ENCODE measurements around the gene PLPP4.

Gene PLPP4

DNA sequence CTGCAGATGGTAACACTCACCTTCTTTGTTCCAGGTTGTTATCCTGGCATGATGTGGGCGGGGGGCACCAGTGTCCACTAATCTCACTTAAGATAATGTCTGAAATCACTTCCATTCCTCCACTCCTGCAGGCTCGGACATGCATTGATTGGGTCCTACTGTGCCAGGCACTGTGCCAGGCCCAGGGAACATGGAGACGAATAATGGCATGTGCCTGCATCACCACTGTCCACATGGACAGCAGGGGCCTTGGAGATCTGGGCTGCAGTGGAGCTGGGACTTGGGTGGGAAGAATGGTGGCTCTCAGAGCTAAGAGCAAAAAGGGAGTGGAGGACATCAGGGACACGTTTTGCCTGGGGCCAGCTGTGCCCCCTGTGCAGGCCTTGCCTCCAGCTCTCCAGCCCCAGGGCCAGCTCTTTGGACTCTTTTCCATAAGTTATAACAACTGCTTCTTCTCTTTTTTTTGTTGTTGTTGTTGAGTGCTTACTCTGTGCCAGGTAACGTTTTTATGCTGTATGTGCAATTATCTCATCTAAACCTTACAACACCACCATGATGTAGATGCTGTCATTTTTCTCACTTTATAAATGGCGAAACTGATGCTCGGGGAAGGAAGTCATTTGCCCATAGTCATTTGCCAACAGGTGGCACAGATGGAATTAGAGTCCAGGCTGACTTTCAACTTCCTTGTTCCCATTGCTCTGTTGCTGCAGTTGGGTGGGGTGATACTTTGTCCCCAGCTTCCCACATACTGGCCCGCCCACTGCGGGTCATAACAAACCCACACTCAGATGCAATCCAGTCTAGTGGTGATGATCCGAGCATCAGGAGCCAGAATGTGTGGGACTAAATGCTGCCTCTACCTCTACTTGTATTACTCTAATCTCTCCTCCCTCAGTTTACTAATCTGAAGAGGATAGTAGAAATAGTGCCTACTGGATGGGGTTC, 19.1 kb downstream of the PLPP4 start:
- no peak for DNase-seq
- TF ChIP-seq, protein P1, sequence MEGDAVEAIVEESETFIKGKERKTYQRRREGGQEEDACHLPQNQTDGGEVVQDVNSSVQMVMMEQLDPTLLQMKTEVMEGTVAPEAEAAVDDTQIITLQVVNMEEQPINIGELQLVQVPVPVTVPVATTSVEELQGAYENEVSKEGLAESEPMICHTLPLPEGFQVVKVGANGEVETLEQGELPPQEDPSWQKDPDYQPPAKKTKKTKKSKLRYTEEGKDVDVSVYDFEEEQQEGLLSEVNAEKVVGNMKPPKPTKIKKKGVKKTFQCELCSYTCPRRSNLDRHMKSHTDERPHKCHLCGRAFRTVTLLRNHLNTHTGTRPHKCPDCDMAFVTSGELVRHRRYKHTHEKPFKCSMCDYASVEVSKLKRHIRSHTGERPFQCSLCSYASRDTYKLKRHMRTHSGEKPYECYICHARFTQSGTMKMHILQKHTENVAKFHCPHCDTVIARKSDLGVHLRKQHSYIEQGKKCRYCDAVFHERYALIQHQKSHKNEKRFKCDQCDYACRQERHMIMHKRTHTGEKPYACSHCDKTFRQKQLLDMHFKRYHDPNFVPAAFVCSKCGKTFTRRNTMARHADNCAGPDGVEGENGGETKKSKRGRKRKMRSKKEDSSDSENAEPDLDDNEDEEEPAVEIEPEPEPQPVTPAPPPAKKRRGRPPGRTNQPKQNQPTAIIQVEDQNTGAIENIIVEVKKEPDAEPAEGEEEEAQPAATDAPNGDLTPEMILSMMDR (IDR thresholded peaks at IDR 0.05; ENCODE audit: low read depth, low read length, missing control alignments) = no peak
- H3K36me3 ChIP-seq (replicated peaks) = no peaks in the 10 kb centered on the region
- no peak overlapping the region for H3K27ac ChIP-seq
- H3K27me3 ChIP-seq (replicated peaks) = no peaks in the 10 kb centered on the region
- in situ Hi-C loops (cut with HindIII; ENCODE audit: low pct_ligation_motif_present, low sequenced_read_pairs) = no loop called here
- H3K4me3 ChIP-seq (ENCODE audit: low read depth, low read length) = no peak overlapping the region

DNA sequence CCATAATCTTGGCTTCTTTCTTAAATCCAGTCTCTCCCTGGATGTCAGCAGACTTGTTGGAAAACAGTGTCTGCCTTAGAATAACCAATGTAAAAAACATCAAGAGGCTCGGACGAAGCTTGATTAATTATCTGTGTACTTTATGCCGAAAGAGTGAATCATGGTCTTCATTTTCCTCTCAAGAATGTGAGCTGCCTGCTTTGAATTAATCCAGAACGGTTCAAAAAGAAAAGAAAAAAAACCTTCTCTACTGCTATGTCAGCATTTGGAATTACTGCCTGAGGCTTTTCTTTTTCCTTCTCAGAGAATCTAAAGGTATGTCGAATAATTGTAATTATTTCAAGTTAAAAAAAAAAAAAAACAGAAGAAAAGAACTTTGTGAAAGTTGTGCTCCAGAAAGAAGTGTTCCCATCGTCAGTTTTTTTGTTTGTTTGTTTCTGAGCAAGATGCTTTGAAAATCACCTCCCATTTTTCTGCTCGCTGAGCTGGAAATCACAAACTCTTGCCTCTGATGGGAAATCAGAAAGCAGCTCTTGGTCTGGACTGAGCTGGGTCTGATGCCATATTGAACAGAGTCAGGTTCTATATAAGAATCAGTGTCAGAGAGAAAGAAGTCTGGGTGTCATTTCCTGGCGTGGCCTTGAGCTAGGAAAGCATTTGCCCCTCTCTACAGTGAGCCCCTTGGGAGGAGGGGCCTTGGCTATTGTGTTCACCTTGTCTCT, 20.2 kb downstream of the PLPP4 start:
- in situ Hi-C loops (cut with HindIII; ENCODE audit: low pct_ligation_motif_present, low sequenced_read_pairs) = no loop called here
- Histone ChIP-seq H3K27ac (peak overlapping the region; percentile 23), H3K27me3 (replicated peaks) (no peaks in the 10 kb centered on the region), H3K4me3 (ENCODE audit: low read depth, low read length) (no peak overlapping the region), H3K36me3 (replicated peaks) (no peaks in the 10 kb centered on the region)
- no peak for DNase-seq
- TF ChIP-seq, protein P1 (IDR thresholded peaks at IDR 0.05; ENCODE audit: low read depth, low read length, missing control alignments) = no peak

DNA sequence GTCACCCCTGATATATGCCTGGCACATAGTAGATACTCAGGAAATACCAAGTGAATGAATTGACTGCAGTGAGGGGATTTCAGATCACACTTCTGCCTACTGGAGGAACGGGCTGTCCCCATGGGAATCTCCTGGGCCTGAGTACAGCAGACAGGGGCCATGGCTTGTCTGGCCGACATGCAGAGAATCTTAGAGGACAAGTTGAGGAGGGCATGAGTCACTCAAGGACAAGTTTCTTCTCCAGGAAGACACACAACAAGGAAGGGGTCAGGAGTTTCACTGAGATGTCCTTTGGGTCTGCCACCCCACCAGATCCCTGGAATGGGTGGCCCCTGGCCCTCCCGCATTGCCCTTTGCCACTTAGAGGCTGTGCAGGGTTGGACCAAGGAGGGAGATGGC, 20.7 kb downstream of the PLPP4 start:
- Histone ChIP-seq H3K27ac (peak overlapping the region; percentile 23), H3K4me3 (ENCODE audit: low read depth, low read length) (no peak overlapping the region), H3K36me3 (replicated peaks) (no peaks in the 10 kb centered on the region), H3K27me3 (replicated peaks) (no peaks in the 10 kb centered on the region)
- in situ Hi-C loops (cut with HindIII; ENCODE audit: low pct_ligation_motif_present, low sequenced_read_pairs) = no loop called here
- peak; percentile 16 for DNase-seq
- TF ChIP-seq, protein P1 (IDR thresholded peaks at IDR 0.05; ENCODE audit: low read depth, low read length, missing control alignments) = no peak

DNA sequence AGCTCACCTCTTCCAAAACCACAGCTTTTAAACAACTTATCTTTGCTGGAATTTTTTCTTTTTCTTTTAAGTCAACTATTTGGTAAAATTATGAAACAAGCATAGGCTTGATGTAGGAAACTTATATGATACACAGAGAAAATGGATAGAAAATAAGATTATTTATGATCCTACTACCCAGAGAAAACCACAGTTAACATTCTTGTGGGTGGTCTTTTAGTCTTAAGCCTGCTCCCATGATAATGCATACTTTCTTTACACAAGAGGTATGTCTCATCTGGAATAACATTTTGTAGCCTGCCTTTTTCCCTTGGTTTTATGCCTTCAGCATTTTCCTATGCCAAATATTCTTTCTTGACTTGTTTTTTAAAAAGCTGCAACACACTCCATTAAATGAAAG, 21.4 kb downstream of the PLPP4 start:
- no peaks in the 10 kb centered on the region for H3K36me3 ChIP-seq (replicated peaks)
- TF ChIP-seq, protein P1 (IDR thresholded peaks at IDR 0.05; ENCODE audit: low read depth, low read length, missing control alignments) = no peak
- no peak overlapping the region for H3K27ac ChIP-seq
- H3K4me3 ChIP-seq (ENCODE audit: low read depth, low read length) = no peak overlapping the region
- in situ Hi-C loops (cut with HindIII; ENCODE audit: low pct_ligation_motif_present, low sequenced_read_pairs) = no loop called here
- H3K27me3 ChIP-seq (replicated peaks) = no peaks in the 10 kb centered on the region
- DNase-seq = no peak

DNA sequence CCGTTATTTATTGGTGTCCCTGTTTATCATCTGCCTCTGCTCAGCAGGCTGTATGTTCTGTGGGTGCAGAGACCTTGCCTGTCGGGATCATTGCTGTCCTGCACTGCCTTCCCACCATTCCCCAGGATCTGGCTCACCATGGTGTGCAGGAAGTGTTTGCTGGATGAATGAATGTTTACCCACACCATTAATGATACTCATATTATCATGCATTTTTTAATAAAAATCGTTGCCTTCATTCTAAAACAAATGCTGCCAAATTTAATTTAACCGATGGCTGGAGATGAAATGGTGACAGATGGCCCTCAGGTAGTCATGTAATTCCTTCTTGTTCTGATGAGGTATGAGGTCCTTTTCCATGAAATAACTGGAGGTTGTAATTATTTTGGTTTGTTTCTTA, 22.5 kb downstream of the PLPP4 start:
- no peak for DNase-seq
- Histone ChIP-seq H3K27ac (no peak overlapping the region), H3K27me3 (replicated peaks) (no peaks in the 10 kb centered on the region), H3K36me3 (replicated peaks) (no peaks in the 10 kb centered on the region), H3K4me3 (ENCODE audit: low read depth, low read length) (no peak overlapping the region)
- TF ChIP-seq, protein P1 (IDR thresholded peaks at IDR 0.05; ENCODE audit: low read depth, low read length, missing control alignments) = no peak
- in situ Hi-C loops (cut with HindIII; ENCODE audit: low pct_ligation_motif_present, low sequenced_read_pairs) = no loop called here
